ENCODE measurements around the gene HDAC2. TPM values are rescaled to one million over a fixed set of nuclear protein-coding genes. Genes with fewer than 3 reads are reported as not detected.
"Not testable (repeated sequence)": the region's sequence is repeated elsewhere in the genome, so short reads cannot be mapped to it uniquely, and the experiment has no call there.

HDAC2 gene
- total RNA-seq, 1 experiment from 2014 or later = 206 TPM

DNA sequence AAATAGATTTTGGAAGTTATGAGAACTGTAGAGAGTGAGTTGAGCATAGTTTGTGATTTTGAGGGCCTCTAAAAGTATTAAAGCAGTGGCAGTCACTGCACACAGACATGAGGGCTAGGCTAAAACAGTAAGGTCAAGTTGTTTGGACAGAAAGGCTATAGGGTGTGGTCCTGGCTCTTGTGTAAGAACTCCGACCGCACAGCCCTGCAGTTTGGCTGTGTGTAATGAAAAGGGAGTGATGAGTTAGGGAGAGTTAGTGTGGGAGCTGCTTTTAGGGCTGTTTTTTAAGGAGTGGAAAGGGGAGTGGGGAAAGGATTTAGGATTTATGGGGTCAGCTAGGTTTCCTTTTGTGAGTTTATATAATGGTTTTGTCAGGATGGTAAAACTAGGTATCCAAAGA lies 43.2 kb upstream of the HDAC2 start:
- H3K27ac ChIP-seq (ENCODE audit: low read length); H3K27me3 ChIP-seq (ENCODE audit: control insufficient read depth, insufficient read depth, low read length); H3K9me3 ChIP-seq (ENCODE audit: control insufficient read depth, insufficient read depth, low read depth, low read length); POLR2A ChIA-PET; H3K4me1 ChIP-seq (ENCODE audit: control insufficient read depth, insufficient read depth, low read length); intact Hi-C loops (cut with micrococcal nuclease; ENCODE audit: unreplicated experiment); H3K4me3 ChIP-seq (ENCODE audit: low read depth in 2 of 2, low read length in 2 of 2); DNase-seq (ENCODE audit: low read depth, low spot score); in situ Hi-C loops (cut with HindIII; ENCODE audit: low pct_unique_long_range_greater_than_20kb, low sequenced_read_pairs); H3K36me3 ChIP-seq (ENCODE audit: control insufficient read depth, insufficient read depth, low read length); ATAC-seq; CTCF ChIA-PET; BruUV-seq (replicated peaks): not testable (repeated sequence)

DNA sequence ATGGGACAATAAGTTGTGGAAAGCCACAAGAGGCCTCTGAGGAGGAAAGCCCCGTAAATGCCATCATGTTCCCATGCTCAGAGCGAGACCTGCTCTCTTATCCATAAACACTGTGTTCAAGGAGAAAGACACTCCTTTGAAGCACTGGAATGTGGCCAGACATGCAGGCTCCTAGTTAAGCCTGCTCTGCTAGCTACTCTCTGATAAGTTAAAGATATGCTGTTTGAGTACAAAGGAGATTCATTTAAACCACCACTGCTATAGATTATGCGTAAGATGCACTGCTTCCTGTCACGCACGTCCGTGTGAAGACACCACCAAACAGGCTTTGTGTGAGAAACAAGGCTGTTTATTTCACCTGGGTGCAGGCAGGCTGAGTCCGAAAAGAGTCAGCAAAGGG lies 40.5 kb upstream of the HDAC2 start:
- POLR2A ChIA-PET; intact Hi-C loops (cut with micrococcal nuclease; ENCODE audit: unreplicated experiment); in situ Hi-C loops (cut with HindIII; ENCODE audit: low pct_unique_long_range_greater_than_20kb, low sequenced_read_pairs); H3K27me3 ChIP-seq (ENCODE audit: control insufficient read depth, insufficient read depth, low read length); ATAC-seq; CTCF ChIA-PET; H3K36me3 ChIP-seq (ENCODE audit: control insufficient read depth, insufficient read depth, low read length); BruUV-seq (replicated peaks); H3K27ac ChIP-seq (ENCODE audit: low read length); H3K4me1 ChIP-seq (ENCODE audit: control insufficient read depth, insufficient read depth, low read length); H3K4me3 ChIP-seq (ENCODE audit: low read depth in 2 of 2, low read length in 2 of 2); H3K9me3 ChIP-seq (ENCODE audit: control insufficient read depth, insufficient read depth, low read depth, low read length); DNase-seq (ENCODE audit: low read depth, low spot score): not testable (repeated sequence)

DNA sequence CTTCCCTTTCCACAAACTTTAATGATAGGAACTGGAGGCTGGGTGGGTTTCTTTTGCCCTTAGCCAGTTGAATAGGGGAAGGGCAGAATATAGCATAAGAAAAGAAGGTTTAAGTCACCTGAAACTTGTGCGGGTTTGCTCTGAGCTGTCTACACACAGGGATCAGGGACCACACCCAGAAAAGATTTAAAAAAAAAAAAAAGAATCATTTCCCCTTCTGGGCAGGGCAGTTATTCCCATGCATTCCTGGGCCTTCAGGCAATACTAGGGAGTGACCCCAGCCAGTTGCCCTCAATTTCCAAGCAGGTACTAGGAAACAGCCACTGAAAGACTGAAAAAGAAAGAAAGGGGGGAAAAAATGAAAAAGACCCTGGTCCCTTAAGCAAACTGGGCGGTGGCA lies 39.6 kb upstream of the HDAC2 start:
- H3K4me3 ChIP-seq (ENCODE audit: low read depth in 2 of 2, low read length in 2 of 2) = no peak overlapping the region
- ATAC-seq (no peak), DNase-seq (ENCODE audit: low read depth, low spot score) (no peak)
- ChIA-PET CTCF (no interaction called here), POLR2A (no interaction called here)
- TF ChIP-seq, protein P1, sequence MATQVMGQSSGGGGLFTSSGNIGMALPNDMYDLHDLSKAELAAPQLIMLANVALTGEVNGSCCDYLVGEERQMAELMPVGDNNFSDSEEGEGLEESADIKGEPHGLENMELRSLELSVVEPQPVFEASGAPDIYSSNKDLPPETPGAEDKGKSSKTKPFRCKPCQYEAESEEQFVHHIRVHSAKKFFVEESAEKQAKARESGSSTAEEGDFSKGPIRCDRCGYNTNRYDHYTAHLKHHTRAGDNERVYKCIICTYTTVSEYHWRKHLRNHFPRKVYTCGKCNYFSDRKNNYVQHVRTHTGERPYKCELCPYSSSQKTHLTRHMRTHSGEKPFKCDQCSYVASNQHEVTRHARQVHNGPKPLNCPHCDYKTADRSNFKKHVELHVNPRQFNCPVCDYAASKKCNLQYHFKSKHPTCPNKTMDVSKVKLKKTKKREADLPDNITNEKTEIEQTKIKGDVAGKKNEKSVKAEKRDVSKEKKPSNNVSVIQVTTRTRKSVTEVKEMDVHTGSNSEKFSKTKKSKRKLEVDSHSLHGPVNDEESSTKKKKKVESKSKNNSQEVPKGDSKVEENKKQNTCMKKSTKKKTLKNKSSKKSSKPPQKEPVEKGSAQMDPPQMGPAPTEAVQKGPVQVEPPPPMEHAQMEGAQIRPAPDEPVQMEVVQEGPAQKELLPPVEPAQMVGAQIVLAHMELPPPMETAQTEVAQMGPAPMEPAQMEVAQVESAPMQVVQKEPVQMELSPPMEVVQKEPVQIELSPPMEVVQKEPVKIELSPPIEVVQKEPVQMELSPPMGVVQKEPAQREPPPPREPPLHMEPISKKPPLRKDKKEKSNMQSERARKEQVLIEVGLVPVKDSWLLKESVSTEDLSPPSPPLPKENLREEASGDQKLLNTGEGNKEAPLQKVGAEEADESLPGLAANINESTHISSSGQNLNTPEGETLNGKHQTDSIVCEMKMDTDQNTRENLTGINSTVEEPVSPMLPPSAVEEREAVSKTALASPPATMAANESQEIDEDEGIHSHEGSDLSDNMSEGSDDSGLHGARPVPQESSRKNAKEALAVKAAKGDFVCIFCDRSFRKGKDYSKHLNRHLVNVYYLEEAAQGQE (IDR thresholded peaks at IDR 0.05; ENCODE audit: insufficient read depth in 1 of 2, low read depth in 2 of 2, low read length in 1 of 2) = no peak
- in situ Hi-C loops (cut with HindIII; ENCODE audit: low pct_unique_long_range_greater_than_20kb, low sequenced_read_pairs) (no loop called here), intact Hi-C loops (cut with micrococcal nuclease; ENCODE audit: unreplicated experiment) (no loop called here)
- no peaks in the 10 kb centered on the region for H3K9me3 ChIP-seq (ENCODE audit: control insufficient read depth, insufficient read depth, low read depth, low read length)
- H3K36me3 ChIP-seq (ENCODE audit: control insufficient read depth, insufficient read depth, low read length) = no peaks in the 10 kb centered on the region
- no peaks in the 10 kb centered on the region for H3K4me1 ChIP-seq (ENCODE audit: control insufficient read depth, insufficient read depth, low read length)
- no TSS peak for BruUV-seq (replicated peaks)
- H3K27ac ChIP-seq (ENCODE audit: low read length) = no peak overlapping the region
- no peaks in the 10 kb centered on the region for H3K27me3 ChIP-seq (ENCODE audit: control insufficient read depth, insufficient read depth, low read length)

DNA sequence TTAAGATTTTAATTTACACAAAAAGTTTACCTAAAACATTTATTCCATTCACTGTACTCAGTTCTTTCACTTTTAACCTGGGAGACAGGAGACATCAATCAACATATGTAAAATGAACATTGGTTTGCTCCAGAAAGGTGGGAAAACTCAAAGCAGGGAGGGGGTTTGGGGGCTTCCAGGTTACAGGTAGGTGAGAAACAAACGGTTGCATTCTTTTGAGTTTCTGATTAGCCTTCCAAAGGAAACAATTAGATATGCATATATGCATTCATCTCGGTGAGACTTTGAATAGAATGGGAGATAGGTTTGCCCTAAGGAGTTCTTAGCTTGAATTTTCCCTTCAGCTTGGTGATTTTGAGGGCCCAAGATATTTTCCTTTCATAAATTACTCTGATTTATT lies 38.2 kb upstream of the HDAC2 start:
- no peaks in the 10 kb centered on the region for H3K36me3 ChIP-seq (ENCODE audit: control insufficient read depth, insufficient read depth, low read length)
- BruUV-seq (replicated peaks) = no TSS peak
- no peak overlapping the region for H3K4me3 ChIP-seq (ENCODE audit: low read depth in 2 of 2, low read length in 2 of 2)
- intact Hi-C loops (cut with micrococcal nuclease; ENCODE audit: unreplicated experiment) = no loop called here
- ATAC-seq (no peak), DNase-seq (ENCODE audit: low read depth, low spot score) (no peak)
- CTCF ChIA-PET = no interaction called here
- no peaks in the 10 kb centered on the region for H3K9me3 ChIP-seq (ENCODE audit: control insufficient read depth, insufficient read depth, low read depth, low read length)
- H3K27me3 ChIP-seq (ENCODE audit: control insufficient read depth, insufficient read depth, low read length) = no peaks in the 10 kb centered on the region
- POLR2A ChIA-PET = interaction anchor here (0.6 kb wide), 1 partner anchor 86 kb away, joined by 3 read pairs; no protein-coding TSS in a partner anchor
- H3K4me1 ChIP-seq (ENCODE audit: control insufficient read depth, insufficient read depth, low read length) = no peaks in the 10 kb centered on the region
- no peak overlapping the region for H3K27ac ChIP-seq (ENCODE audit: low read length)
- in situ Hi-C loops (cut with HindIII; ENCODE audit: low pct_unique_long_range_greater_than_20kb, low sequenced_read_pairs) = no loop called here
- no peak for TF ChIP-seq POLR2AphosphoS5 (IDR thresholded peaks at IDR 0.05; ENCODE audit: low read depth, low read length)
- no peak for TF ChIP-seq TCF7L2 (IDR thresholded peaks at IDR 0.05; ENCODE audit: low read depth, low read length)
